Measurements from ENCODE around the gene VASN.

VASN gene

GRCh38 chr16:4354512-4355409 lies 16.9 kb upstream of the VASN start:
- DNase-seq = no peak

- no peak for DNase-seq
Observed at GRCh38 chr16:4356820-4357219, 14.8 kb upstream of the VASN start.

- DNase-seq = no peak
Observed at GRCh38 chr16:4358236-4358635, 13.4 kb upstream of the VASN start.

- no peak for DNase-seq
Observed at GRCh38 chr16:4358831-4359561, 12.7 kb upstream of the VASN start.

GRCh38 chr16:4359914-4360313 lies 11.7 kb upstream of the VASN start:
- no peak for DNase-seq

- no peak for DNase-seq
Observed at GRCh38 chr16:4360538-4361021, 11.1 kb upstream of the VASN start.

- no peak for DNase-seq
Observed at GRCh38 chr16:4361033-4361943, 10.4 kb upstream of the VASN start.

GRCh38 chr16:4361944-4362311 lies 9.7 kb upstream of the VASN start:
- no peak for DNase-seq

GRCh38 chr16:4362476-4363135 lies 9.0 kb upstream of the VASN start:
- no peak for DNase-seq

- DNase-seq = no peak
Observed at GRCh38 chr16:4364196-4365013, 7.2 kb upstream of the VASN start.

GRCh38 chr16:4365014-4365406 lies 6.6 kb upstream of the VASN start:
- DNase-seq = no peak

GRCh38 chr16:4365615-4366014 lies 6.0 kb upstream of the VASN start:
- DNase-seq = no peak

GRCh38 chr16:4366016-4366415 lies 5.6 kb upstream of the VASN start:
- no peak for DNase-seq

GRCh38 chr16:4367393-4367856 lies 4.2 kb upstream of the VASN start:
- no peak for DNase-seq

GRCh38 chr16:4369007-4369733 lies 2.5 kb upstream of the VASN start:
- no peak for DNase-seq

GRCh38 chr16:4370151-4370550 lies 1.5 kb upstream of the VASN start:
- DNase-seq = no peak

- peak; percentile 85 for DNase-seq
Observed at GRCh38 chr16:4370570-4371356, 885 bp upstream of the VASN start.

- DNase-seq = no peak
Observed at GRCh38 chr16:4372001-4372577, 441 bp downstream of the VASN start.

GRCh38 chr16:4372578-4373355 lies 1.1 kb downstream of the VASN start:
- DNase-seq = peak; percentile 73
